GM21526 (cell line): ENCODE data around the gene LIPC.

Source experiments
- ATAC-seq: cut with Tn5 transposase; IDR thresholded peaks from one replicate; pipeline ENCODE4 v1.9.1; 2021; ENCODE audit warnings: moderate library complexity; ENCODE audit not compliant: unreplicated experiment, low FRiP score

LIPC gene

GRCh38 chr15:58472221-58472620, 40.4 kb downstream of the LIPC start:
- ATAC-seq, result no peak

- no peak for ATAC-seq
Observed at GRCh38 chr15:58472821-58473581, 41.2 kb downstream of the LIPC start.

GRCh38 chr15:58473724-58474123, 41.9 kb downstream of the LIPC start:
- no peak for ATAC-seq

- ATAC-seq, result no peak
Observed at GRCh38 chr15:58474741-58475323, 43.0 kb downstream of the LIPC start.

- ATAC-seq, result no peak
Observed at GRCh38 chr15:58475573-58476524, 44.1 kb downstream of the LIPC start.

- no peak for ATAC-seq
Observed at GRCh38 chr15:58476525-58477162, 44.9 kb downstream of the LIPC start.

GRCh38 chr15:58477170-58477569, 45.4 kb downstream of the LIPC start:
- ATAC-seq, result no peak

GRCh38 chr15:58478035-58478434, 46.2 kb downstream of the LIPC start:
- no peak for ATAC-seq

GRCh38 chr15:58478579-58478978, 46.8 kb downstream of the LIPC start:
- no peak for ATAC-seq

GRCh38 chr15:58479941-58480340, 48.1 kb downstream of the LIPC start:
- no peak for ATAC-seq

- no peak for ATAC-seq
Observed at GRCh38 chr15:58483376-58483775, 51.6 kb downstream of the LIPC start.

- ATAC-seq, result no peak
Observed at GRCh38 chr15:58484791-58485600, 53.2 kb downstream of the LIPC start.

- ATAC-seq, result no peak
Observed at GRCh38 chr15:58486062-58486461, 54.3 kb downstream of the LIPC start.

GRCh38 chr15:58486564-58486963, 54.8 kb downstream of the LIPC start:
- no peak for ATAC-seq

- ATAC-seq, result no peak
Observed at GRCh38 chr15:58487041-58487723, 55.4 kb downstream of the LIPC start.

GRCh38 chr15:58487724-58488120, 55.9 kb downstream of the LIPC start:
- no peak for ATAC-seq

GRCh38 chr15:58489289-58490085, 57.7 kb downstream of the LIPC start:
- ATAC-seq, result no peak

- no peak for ATAC-seq
Observed at GRCh38 chr15:58490086-58490887, 58.5 kb downstream of the LIPC start.
